Panc1 (cell line): Measurements from ENCODE around the gene SLC12A5. TPM values are rescaled to one million over a fixed set of nuclear protein-coding genes. Genes with fewer than 3 reads are reported as not detected.

Experiments used
- ATAC-seq: fragments of 200-7000 bp; cut with Tn5 transposase; 2 replicates; pipeline ENCODE4 v1.9.1; 2020; ENCODE audit warnings: mild to moderate bottlenecking, moderate library complexity
- BruUV-seq: library from RNA; stranded (reverse); fragments of 400-500 nt; replicated peaks from 2 replicates; lab custom pipeline; 2021; lab: Mats Ljungman, UMichigan
- CTCF ChIA-PET: fragments of 300-600 bp; sonication (Branson Sonifier 250); formaldehyde crosslinking; loops from one replicate; lab custom pipeline; 2022; ENCODE audit warnings: antibody characterized with exemption; lab: Charles Lee
- POLR2A ChIA-PET: fragments of 300-600 bp; sonication (Branson Sonifier 250); formaldehyde crosslinking; loops from one replicate; lab custom pipeline; 2022; ENCODE audit warnings: antibody characterized with exemption; lab: Charles Lee
- DNase-seq: peaks from one replicate; pipeline ENCODE4 v3.0.0-alpha.2; 2010; ENCODE audit warnings: low read depth, low spot score
- H3K27ac ChIP-seq: 2 replicates; pipeline ENCODE4 v1.5.1; 2011; ENCODE audit warnings: mild to moderate bottlenecking, low read length, inconsistent platforms
- H3K27me3 ChIP-seq: fragments of 200-500 bp; sonication (Bioruptor generic); 2 replicates; pipeline ENCODE4 v1.6.0; 2014; ENCODE audit warnings: low read length, inconsistent platforms; ENCODE audit not compliant: control insufficient read depth, insufficient read depth
- H3K36me3 ChIP-seq: fragments of 200-500 bp; sonication (Bioruptor generic); 2 replicates; pipeline ENCODE4 v1.5.1; 2014; ENCODE audit warnings: inconsistent platforms, mild to moderate bottlenecking, low read length, moderate library complexity; ENCODE audit not compliant: control insufficient read depth, insufficient read depth
- H3K4me1 ChIP-seq: 2 replicates; pipeline ENCODE4 v1.5.1; 2011; ENCODE audit warnings: inconsistent platforms, mild to moderate bottlenecking, low read length, moderate library complexity; ENCODE audit not compliant: control insufficient read depth, insufficient read depth
- H3K4me3 ChIP-seq, 2 experiments: 2 replicates each; pipeline ENCODE4 v1.5.1; 2011 to 2012; ENCODE audit warnings: low read depth in 2 of 2, low read length in 2 of 2, mild to moderate bottlenecking in 2 of 2, inconsistent platforms in 1 of 2, moderate library complexity in 1 of 2
- H3K9me3 ChIP-seq: fragments of 200-500 bp; sonication (Bioruptor generic); 2 replicates; pipeline ENCODE4 v1.5.1; 2014; ENCODE audit warnings: low read depth, mild to moderate bottlenecking, inconsistent platforms, low read length, moderate library complexity; ENCODE audit not compliant: control insufficient read depth, insufficient read depth
- CTCF ChIP-seq: fragments of 450-650 bp; IDR thresholded peaks from 2 replicates; pipeline ENCODE4 v1.5.1; 2017; ENCODE audit warnings: mild to moderate bottlenecking
- POLR2AphosphoS5 ChIP-seq: IDR thresholded peaks from 2 replicates; pipeline ENCODE4 v1.6.1; 2012; ENCODE audit warnings: mild to moderate bottlenecking, low read depth, low read length, moderate library complexity
- REST ChIP-seq, 2 experiments: IDR thresholded peaks; 2 replicates each; pipeline ENCODE4 v1.6.1; 2011 to 2012; ENCODE audit warnings: low read depth in 2 of 2, control low read depth in 1 of 2, low read length in 1 of 2, mild to moderate bottlenecking in 1 of 2, moderate library complexity in 1 of 2; ENCODE audit not compliant: insufficient read depth in 1 of 2
- SIN3A ChIP-seq: IDR thresholded peaks from 2 replicates; pipeline ENCODE4 v1.6.1; 2012; ENCODE audit warnings: low read depth, mild to moderate bottlenecking, low read length, moderate library complexity, borderline replicate concordance; ENCODE audit not compliant: insufficient read depth
- TCF7L2 ChIP-seq: IDR thresholded peaks from 2 replicates; pipeline ENCODE4 v1.6.1; 2011; ENCODE audit warnings: mild to moderate bottlenecking, low read depth, low read length, inconsistent platforms
- in situ Hi-C: cut with HindIII; loops from 2 replicates; pipeline ENCODE4 v1.10.0; 2016; ENCODE audit warnings: low sequenced_read_pairs, low pct_unique_long_range_greater_than_20kb
- intact Hi-C: fragments of 100-400 bp; cut with micrococcal nuclease; formaldehyde crosslinking; loops from one replicate; pipeline ENCODE4 v1.10.0; 2022; ENCODE audit not compliant: unreplicated experiment
- total RNA-seq: library from RNA; stranded (reverse); gene quantifications from one replicate; pipeline ENCODE4 v1.2.1, GENCODE V29; 2021; ENCODE audit not compliant: unreplicated experiment

The SLC12A5 gene
- total RNA-seq, 1 experiment from 2014 or later, result 11.8 TPM

- in situ Hi-C loops, result no loop called here
- no peaks in the 10 kb centered on the region for H3K36me3 ChIP-seq
- intact Hi-C loops, result no loop called here
Observed at GRCh38 chr20:46025376-46025783, 3.6 kb upstream of the SLC12A5 start.

GRCh38 chr20:46027245-46027853, 1.7 kb upstream of the SLC12A5 start:
- CTCF ChIA-PET, result no interaction called here
- H3K4me3 ChIP-seq, result no peak overlapping the region
- H3K27me3 ChIP-seq, result peaks cover 14% of the 10 kb centered on the region
- intact Hi-C loops (no loop called here), in situ Hi-C loops (no loop called here)
- H3K9me3 ChIP-seq, result no peaks in the 10 kb centered on the region
- no TSS peak for BruUV-seq
- no peak for DNase-seq
- H3K27ac ChIP-seq, result no peak overlapping the region
- TF ChIP-seq SIN3A (no peak), REST (IDR thresholded peaks at IDR 0.05; ENCODE audit: insufficient read depth in 1 of 2, low read depth in 2 of 2, low read length in 1 of 2) (peak; percentile 92 to 98), CTCF (no peak), POLR2AphosphoS5 (no peak), TCF7L2 (no peak)
- no peaks in the 10 kb centered on the region; the same call in 1 of the 2 replicates for H3K4me1 ChIP-seq
- H3K36me3 ChIP-seq, result no peaks in the 10 kb centered on the region
- POLR2A ChIA-PET, result no interaction called here
- no peak for ATAC-seq

More at GRCh38 chr20:46025376-46025783, 3.6 kb upstream of the SLC12A5 start:
- H3K4me1 ChIP-seq, result no peaks in the 10 kb centered on the region
- CTCF ChIA-PET, result no interaction called here
- no peak overlapping the region for H3K4me3 ChIP-seq
- peaks cover 2% of the 10 kb centered on the region; the same call in 1 of the 2 replicates for H3K27me3 ChIP-seq
- no peak for ATAC-seq
- no peak for TF ChIP-seq REST (IDR thresholded peaks at IDR 0.05; ENCODE audit: insufficient read depth in 1 of 2, low read depth in 2 of 2, low read length in 1 of 2)
- TF ChIP-seq SIN3A, result no peak
- TF ChIP-seq TCF7L2, result no peak
- no peak for TF ChIP-seq POLR2AphosphoS5
- no peak for TF ChIP-seq CTCF
- H3K9me3 ChIP-seq, result no peaks in the 10 kb centered on the region
- H3K27ac ChIP-seq, result no peak overlapping the region
- DNase-seq, result no peak
- POLR2A ChIA-PET, result no interaction called here
- BruUV-seq, result no TSS peak
